ENCODE data around the gene S100A7A.

- no peak for TF ChIP-seq TARDBP (IDR thresholded peaks at IDR 0.05)
- no peak for TF ChIP-seq FOXK2 (IDR thresholded peaks at IDR 0.05)
These were observed at the start of gene S100A7A for GRCh38 chr1:153415850-153416570.

Data from HEK293T (cell line).